NT2/D1 (cell line): ENCODE data around the gene PCDHA1.

Experiments used
- YY1 ChIP-seq: IDR thresholded peaks from 2 replicates; pipeline ENCODE4 v1.6.1; 2011; ENCODE audit not compliant: insufficient read length, insufficient read depth
- ZNF274 ChIP-seq: IDR thresholded peaks from 2 replicates; pipeline ENCODE4 v1.6.1; 2011; ENCODE audit warnings: mild to moderate bottlenecking, low read depth, low read length

DNA sequence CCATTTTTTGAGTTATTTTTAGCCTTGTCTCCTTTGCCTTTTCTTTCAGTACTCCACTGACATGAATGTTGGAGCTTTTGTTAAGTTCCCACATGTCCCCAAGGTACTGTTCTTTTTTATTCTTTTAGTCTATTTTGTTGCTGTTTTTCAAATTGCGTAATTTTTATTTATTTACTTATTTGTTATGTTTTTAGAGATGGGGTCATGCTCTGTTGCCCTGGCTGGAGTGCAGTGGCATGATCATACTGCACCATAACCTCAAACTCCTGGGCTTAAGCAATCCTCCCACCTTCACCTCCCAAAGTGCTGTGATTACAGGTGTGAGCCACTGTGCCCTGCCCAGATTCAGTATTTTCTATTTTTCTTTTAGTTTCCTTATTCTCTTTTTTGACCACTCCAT, 5.4 kb upstream of the PCDHA1 start:
- TF ChIP-seq YY1 (no peak), ZNF274 (no peak)
